ENCODE measurements around the gene OR6J1.
A peak's percentile ranks its signal among the peaks of the same experiment; 100 is the strongest.
"Not testable (repeated sequence)": the region's sequence is repeated elsewhere in the genome, so short reads cannot be mapped to it uniquely, and the experiment has no call there.

Gene OR6J1

GRCh38 chr14:22644305-22644635 lies at the start of gene OR6J1:
OR6J1 (minus strand) TSS chr14:22644352; CDS start chr14:22634811, 9,541 bp downstream.
- DNase-seq (ENCODE audit: low read depth in 2 of 3, low spot score in 1 of 3): no peak

GRCh38 chr14:22692194-22692593 lies 48.0 kb upstream of the OR6J1 start:
- DNase-seq (ENCODE audit: low read depth in 2 of 3, low spot score in 1 of 3): no peak

- no peak for DNase-seq (ENCODE audit: low read depth in 2 of 3, low spot score in 1 of 3)
Measured at GRCh38 chr14:22691171-22691570, 47.0 kb upstream of the OR6J1 start.

- no peak for DNase-seq (ENCODE audit: low read depth in 2 of 3, low spot score in 1 of 3)
Measured at GRCh38 chr14:22689199-22689598, 45.0 kb upstream of the OR6J1 start.

- DNase-seq (ENCODE audit: low read depth in 2 of 3, low spot score in 1 of 3): not testable (repeated sequence)
Measured at GRCh38 chr14:22687969-22688368, 43.8 kb upstream of the OR6J1 start.

- not testable (repeated sequence) for DNase-seq (ENCODE audit: low read depth in 2 of 3, low spot score in 1 of 3)
Measured at GRCh38 chr14:22686176-22686611, 42.0 kb upstream of the OR6J1 start.

- no peak for DNase-seq (ENCODE audit: low read depth in 2 of 3, low spot score in 1 of 3)
Measured at GRCh38 chr14:22685467-22685866, 41.3 kb upstream of the OR6J1 start.

GRCh38 chr14:22683428-22683827 lies 39.3 kb upstream of the OR6J1 start:
- not testable (repeated sequence) for DNase-seq (ENCODE audit: low read depth in 2 of 3, low spot score in 1 of 3)

- no peak for DNase-seq (ENCODE audit: low read depth in 2 of 3, low spot score in 1 of 3)
Measured at GRCh38 chr14:22678221-22678620, 34.1 kb upstream of the OR6J1 start.

- not testable (repeated sequence) for DNase-seq (ENCODE audit: low read depth in 2 of 3, low spot score in 1 of 3)
Measured at GRCh38 chr14:22677551-22677950, 33.4 kb upstream of the OR6J1 start.

GRCh38 chr14:22671622-22672021 lies 27.5 kb upstream of the OR6J1 start:
- DNase-seq (ENCODE audit: low read depth in 2 of 3, low spot score in 1 of 3): no peak

GRCh38 chr14:22668863-22669262 lies 24.7 kb upstream of the OR6J1 start:
- DNase-seq (ENCODE audit: low read depth in 2 of 3, low spot score in 1 of 3): no peak

- DNase-seq (ENCODE audit: low read depth in 2 of 3, low spot score in 1 of 3): no peak
Measured at GRCh38 chr14:22668417-22668816, 24.3 kb upstream of the OR6J1 start.

GRCh38 chr14:22667881-22668280 lies 23.7 kb upstream of the OR6J1 start:
- no peak for DNase-seq (ENCODE audit: low read depth in 2 of 3, low spot score in 1 of 3)

- no peak for DNase-seq (ENCODE audit: low read depth in 2 of 3, low spot score in 1 of 3)
Measured at GRCh38 chr14:22666203-22666893, 22.2 kb upstream of the OR6J1 start.

GRCh38 chr14:22664261-22664660 lies 20.1 kb upstream of the OR6J1 start:
- DNase-seq (ENCODE audit: low read depth in 2 of 3, low spot score in 1 of 3): no peak

- DNase-seq (ENCODE audit: low read depth in 2 of 3, low spot score in 1 of 3): no peak
Measured at GRCh38 chr14:22660654-22661053, 16.5 kb upstream of the OR6J1 start.

GRCh38 chr14:22658946-22659345 lies 14.8 kb upstream of the OR6J1 start:
- no peak for DNase-seq (ENCODE audit: low read depth in 2 of 3, low spot score in 1 of 3)

- no peak for DNase-seq (ENCODE audit: low read depth in 2 of 3, low spot score in 1 of 3)
Measured at GRCh38 chr14:22657861-22658260, 13.7 kb upstream of the OR6J1 start.

GRCh38 chr14:22656945-22657731 lies 13.0 kb upstream of the OR6J1 start:
- no peak for DNase-seq (ENCODE audit: low read depth in 2 of 3, low spot score in 1 of 3)

- DNase-seq (ENCODE audit: low read depth in 2 of 3, low spot score in 1 of 3): no peak
Measured at GRCh38 chr14:22656226-22656625, 12.1 kb upstream of the OR6J1 start.

- peak; percentile 45 to 55 (median 46) for DNase-seq (ENCODE audit: low read depth in 2 of 3, low spot score in 1 of 3)
Measured at GRCh38 chr14:22653012-22653621, 9.0 kb upstream of the OR6J1 start.
